ENCODE results near the gene TST. TPM values are rescaled to one million over a fixed set of nuclear protein-coding genes. Genes with fewer than 3 reads are reported as not detected.

TST gene
- total and polyA plus RNA-seq, 4 donors = 30.2 to 107 (median 56.7) TPM

DNA sequence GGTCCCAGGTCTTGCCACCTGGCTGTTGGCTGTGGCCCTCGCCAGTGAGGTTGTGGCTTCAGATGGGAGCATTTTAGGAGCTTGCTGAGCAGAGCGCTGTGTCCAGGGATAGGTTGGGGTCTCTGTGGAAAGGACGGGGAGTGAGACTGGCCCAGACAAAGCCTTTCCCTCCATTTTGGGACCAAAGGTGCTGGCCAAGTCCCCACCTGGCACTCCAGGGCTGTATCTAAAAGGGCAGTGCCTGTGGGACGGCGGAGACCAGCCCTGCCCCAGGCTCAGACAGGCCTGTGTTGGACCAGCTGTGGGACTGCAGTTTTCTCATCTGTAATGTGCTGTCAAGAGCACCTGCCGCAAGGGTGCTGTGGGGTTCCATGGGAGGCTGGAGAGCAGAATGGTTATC is 27.3 kb upstream of the TST start:
- TF ChIP-seq, protein P1, sequence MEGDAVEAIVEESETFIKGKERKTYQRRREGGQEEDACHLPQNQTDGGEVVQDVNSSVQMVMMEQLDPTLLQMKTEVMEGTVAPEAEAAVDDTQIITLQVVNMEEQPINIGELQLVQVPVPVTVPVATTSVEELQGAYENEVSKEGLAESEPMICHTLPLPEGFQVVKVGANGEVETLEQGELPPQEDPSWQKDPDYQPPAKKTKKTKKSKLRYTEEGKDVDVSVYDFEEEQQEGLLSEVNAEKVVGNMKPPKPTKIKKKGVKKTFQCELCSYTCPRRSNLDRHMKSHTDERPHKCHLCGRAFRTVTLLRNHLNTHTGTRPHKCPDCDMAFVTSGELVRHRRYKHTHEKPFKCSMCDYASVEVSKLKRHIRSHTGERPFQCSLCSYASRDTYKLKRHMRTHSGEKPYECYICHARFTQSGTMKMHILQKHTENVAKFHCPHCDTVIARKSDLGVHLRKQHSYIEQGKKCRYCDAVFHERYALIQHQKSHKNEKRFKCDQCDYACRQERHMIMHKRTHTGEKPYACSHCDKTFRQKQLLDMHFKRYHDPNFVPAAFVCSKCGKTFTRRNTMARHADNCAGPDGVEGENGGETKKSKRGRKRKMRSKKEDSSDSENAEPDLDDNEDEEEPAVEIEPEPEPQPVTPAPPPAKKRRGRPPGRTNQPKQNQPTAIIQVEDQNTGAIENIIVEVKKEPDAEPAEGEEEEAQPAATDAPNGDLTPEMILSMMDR (IDR thresholded peaks at IDR 0.05; ENCODE audit: control extremely low read depth, extremely low read depth) = no peak
- WGBS, 2 donors = 93 to 97% methylated on average over 6 of the region's 6 CpGs
- no peak overlapping the region for H3K4me3 ChIP-seq
- no peaks in the 10 kb centered on the region for H3K4me1 ChIP-seq (ENCODE audit: control insufficient read depth in 5 of 5, insufficient read depth in 5 of 5, low read length in 5 of 5)
- no peak overlapping the region for H3K9ac ChIP-seq (ENCODE audit: insufficient read depth in 1 of 2, low read length in 2 of 2)
- ATAC-seq (ENCODE audit: insufficient read depth, low FRiP score) (no peak), DNase-seq (no peak)
- H3K9me3 ChIP-seq (ENCODE audit: control insufficient read depth in 4 of 4, insufficient read depth in 3 of 4, low read length in 3 of 4) = no peaks in the 10 kb centered on the region
- no peak overlapping the region for H3K27ac ChIP-seq (ENCODE audit: low read depth in 1 of 2, low read length in 1 of 2)
- no peaks in the 10 kb centered on the region for H3K36me3 ChIP-seq (ENCODE audit: control insufficient read depth in 4 of 4, insufficient read depth in 4 of 4, low read length in 4 of 4)
- no peaks in the 10 kb centered on the region for H3K27me3 ChIP-seq (ENCODE audit: control insufficient read depth in 3 of 3, insufficient read depth in 3 of 3, low read length in 2 of 3)

DNA sequence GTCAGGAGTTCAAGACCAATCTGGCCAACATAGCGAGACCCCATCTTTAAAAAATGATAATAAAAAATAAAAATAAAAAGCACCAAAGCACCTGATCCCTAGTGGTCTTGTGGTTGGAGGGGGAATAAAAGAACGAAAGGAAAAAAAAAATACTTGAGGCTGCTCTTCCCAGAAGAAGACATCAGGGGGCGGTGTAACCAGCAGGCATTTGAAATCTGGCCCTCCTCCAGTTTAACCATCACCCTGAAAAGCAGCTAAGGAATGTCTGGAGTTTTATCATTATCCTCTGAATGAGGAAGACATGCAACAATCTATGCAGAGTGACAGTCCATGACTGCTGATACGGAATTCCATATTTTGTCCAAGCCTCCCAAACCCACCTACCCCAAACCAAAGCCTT is 26.7 kb upstream of the TST start:
- no peaks in the 10 kb centered on the region for H3K4me1 ChIP-seq (ENCODE audit: control insufficient read depth in 5 of 5, insufficient read depth in 5 of 5, low read length in 5 of 5)
- TF ChIP-seq, protein P1 (IDR thresholded peaks at IDR 0.05; ENCODE audit: control extremely low read depth, extremely low read depth) = no peak
- no peak overlapping the region for H3K4me3 ChIP-seq
- no peak overlapping the region for H3K9ac ChIP-seq (ENCODE audit: insufficient read depth in 1 of 2, low read length in 2 of 2)
- 47 to 55% methylated on average over 4 of the region's 4 CpGs for WGBS, 2 donors
- ATAC-seq (ENCODE audit: insufficient read depth, low FRiP score) (no peak), DNase-seq (no peak)
- no peaks in the 10 kb centered on the region for H3K36me3 ChIP-seq (ENCODE audit: control insufficient read depth in 4 of 4, insufficient read depth in 4 of 4, low read length in 4 of 4)
- H3K27ac ChIP-seq (ENCODE audit: low read depth in 1 of 2, low read length in 1 of 2) = no peak overlapping the region
- H3K9me3 ChIP-seq (ENCODE audit: control insufficient read depth in 4 of 4, insufficient read depth in 3 of 4, low read length in 3 of 4) = no peaks in the 10 kb centered on the region
- H3K27me3 ChIP-seq (ENCODE audit: control insufficient read depth in 3 of 3, insufficient read depth in 3 of 3, low read length in 2 of 3) = no peaks in the 10 kb centered on the region

DNA sequence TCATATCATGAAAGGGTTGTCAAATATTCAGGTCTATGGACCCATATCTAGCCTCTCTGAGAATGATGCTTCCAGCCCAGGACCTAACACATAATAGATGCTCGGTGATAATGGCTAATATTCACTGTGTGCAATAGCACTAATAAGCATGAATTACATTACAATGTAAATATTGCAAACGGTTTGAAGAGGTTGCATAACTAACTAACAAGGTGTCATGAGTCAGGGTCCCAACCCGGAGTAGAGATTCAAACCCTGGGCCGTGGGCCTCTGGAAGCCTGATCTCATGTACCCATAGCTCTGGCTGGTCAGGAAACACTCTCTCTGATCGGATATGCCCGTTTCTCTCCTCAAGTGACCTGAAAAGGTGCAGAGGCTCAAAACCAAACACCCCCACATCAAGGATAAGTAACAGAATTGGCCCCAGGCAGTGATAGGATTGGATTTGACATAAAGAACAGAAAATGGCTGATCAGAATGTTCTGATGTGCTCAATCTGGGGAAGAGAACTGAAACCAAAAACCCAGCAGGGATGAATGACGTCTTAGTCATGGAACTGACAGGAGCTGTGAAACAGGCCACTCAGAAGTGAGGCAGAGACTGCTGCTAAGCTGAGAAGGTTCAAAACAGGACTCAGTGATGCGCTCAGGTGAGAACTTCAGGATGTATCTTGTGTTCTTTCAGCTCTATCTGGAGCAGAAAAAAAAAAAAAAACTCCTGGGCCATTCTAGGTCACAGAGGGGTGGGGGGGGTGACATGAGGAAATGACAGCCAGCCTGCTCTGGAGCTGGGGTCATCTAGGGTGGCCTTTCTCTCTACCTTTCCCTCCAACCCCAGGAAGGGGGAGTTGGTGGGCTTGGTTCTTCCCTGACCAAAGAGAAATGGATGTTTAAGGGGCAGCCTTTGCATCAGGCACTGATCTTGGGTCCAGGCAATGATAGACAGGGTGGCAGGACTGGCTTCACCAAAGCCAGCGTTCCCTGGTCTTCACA is 25.7 kb upstream of the TST start:
- H3K4me3 ChIP-seq = no peak overlapping the region
- ATAC-seq (ENCODE audit: insufficient read depth, low FRiP score) = no peak
- no peaks in the 10 kb centered on the region for H3K4me1 ChIP-seq (ENCODE audit: control insufficient read depth in 5 of 5, insufficient read depth in 5 of 5, low read length in 5 of 5)
- no peak overlapping the region for H3K27ac ChIP-seq (ENCODE audit: low read depth in 1 of 2, low read length in 1 of 2)
- no peaks in the 10 kb centered on the region for H3K9me3 ChIP-seq (ENCODE audit: control insufficient read depth in 4 of 4, insufficient read depth in 3 of 4, low read length in 3 of 4)
- TF ChIP-seq, protein P1 (IDR thresholded peaks at IDR 0.05; ENCODE audit: control extremely low read depth, extremely low read depth) = no peak
- no peak overlapping the region for H3K9ac ChIP-seq (ENCODE audit: insufficient read depth in 1 of 2, low read length in 2 of 2)
- H3K36me3 ChIP-seq (ENCODE audit: control insufficient read depth in 4 of 4, insufficient read depth in 4 of 4, low read length in 4 of 4) = no peaks in the 10 kb centered on the region
- no peak for DNase-seq
- H3K27me3 ChIP-seq (ENCODE audit: control insufficient read depth in 3 of 3, insufficient read depth in 3 of 3, low read length in 2 of 3) = no peaks in the 10 kb centered on the region
- WGBS, 2 donors = 68 to 69% methylated on average over 9 of the region's 9 CpGs

Data from lung (tissue), 12 donors.